Measurements from ENCODE around the gene HDAC4.

Gene HDAC4

GRCh38 chr2:239033801-239034560, 366.8 kb downstream of the HDAC4 start:
- DNase-seq, result no peak

- DNase-seq, result no peak
Measured at GRCh38 chr2:239029958-239030357, 370.9 kb downstream of the HDAC4 start.

- DNase-seq, result no peak
Measured at GRCh38 chr2:239028253-239028619, 372.6 kb downstream of the HDAC4 start.

- no peak for DNase-seq
Measured at GRCh38 chr2:239027391-239028252, 373.2 kb downstream of the HDAC4 start.

- peak; percentile 28 for DNase-seq
Measured at GRCh38 chr2:239026711-239027361, 374.0 kb downstream of the HDAC4 start.

GRCh38 chr2:239025951-239026461, 374.8 kb downstream of the HDAC4 start:
- DNase-seq, result peak; percentile 18

GRCh38 chr2:239025096-239025801, 375.6 kb downstream of the HDAC4 start:
- DNase-seq, result peak; percentile 83

GRCh38 chr2:239024226-239024625, 376.6 kb downstream of the HDAC4 start:
- no peak for DNase-seq

- no peak for DNase-seq
Measured at GRCh38 chr2:239022437-239023260, 378.2 kb downstream of the HDAC4 start.

GRCh38 chr2:239021651-239022436, 379.0 kb downstream of the HDAC4 start:
- DNase-seq, result no peak

GRCh38 chr2:239021224-239021623, 379.6 kb downstream of the HDAC4 start:
- DNase-seq, result no peak

GRCh38 chr2:239020541-239021041, 380.2 kb downstream of the HDAC4 start:
- DNase-seq, result no peak

- DNase-seq, result no peak
Measured at GRCh38 chr2:239019183-239019581, 381.6 kb downstream of the HDAC4 start.

- DNase-seq, result no peak
Measured at GRCh38 chr2:239018271-239019182, 382.3 kb downstream of the HDAC4 start.

- no peak for DNase-seq
Measured at GRCh38 chr2:239017491-239018098, 383.2 kb downstream of the HDAC4 start.

GRCh38 chr2:239015901-239016675, 384.7 kb downstream of the HDAC4 start:
- no peak for DNase-seq

- no peak for DNase-seq
Measured at GRCh38 chr2:239015218-239015900, 385.5 kb downstream of the HDAC4 start.
